Activated naive CD8-positive, alpha-beta T cell treated with anti-CD3 and anti-CD28 coated beads, Interleukin-2, amount 50 U/mL, for 16 hours (primary cell): Measurements from ENCODE around the gene CNNM1.

Experiments
- DNase-seq: peaks from one replicate; pipeline ENCODE4 v3.0.0-alpha.2; 2020; ENCODE audit warnings: low read depth, low spot score

Gene CNNM1

DNA sequence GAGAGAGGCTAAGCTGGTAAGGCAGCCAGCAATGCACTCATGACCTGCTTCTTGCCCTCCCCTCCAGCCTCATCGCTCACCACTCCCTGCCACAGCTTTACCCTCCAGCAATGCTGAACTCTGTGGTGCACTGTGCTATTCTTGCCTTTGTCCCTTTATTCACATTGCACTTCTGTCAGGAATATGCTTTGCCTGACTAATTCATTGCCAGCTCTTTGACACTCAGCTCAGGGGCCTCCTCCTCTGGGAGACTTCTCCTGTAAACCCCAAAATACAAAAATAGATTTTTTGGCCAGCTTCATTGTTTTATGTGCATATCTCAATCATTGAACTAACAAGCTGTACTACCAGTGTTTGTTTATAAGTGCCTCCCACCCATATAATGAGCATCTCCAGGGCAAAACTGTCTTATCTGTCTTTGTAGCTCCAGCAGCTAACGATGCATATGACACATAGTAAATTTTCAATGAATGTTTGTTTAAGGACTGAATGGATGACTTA, 8.2 kb downstream of the CNNM1 start:
- no peak for DNase-seq

DNA sequence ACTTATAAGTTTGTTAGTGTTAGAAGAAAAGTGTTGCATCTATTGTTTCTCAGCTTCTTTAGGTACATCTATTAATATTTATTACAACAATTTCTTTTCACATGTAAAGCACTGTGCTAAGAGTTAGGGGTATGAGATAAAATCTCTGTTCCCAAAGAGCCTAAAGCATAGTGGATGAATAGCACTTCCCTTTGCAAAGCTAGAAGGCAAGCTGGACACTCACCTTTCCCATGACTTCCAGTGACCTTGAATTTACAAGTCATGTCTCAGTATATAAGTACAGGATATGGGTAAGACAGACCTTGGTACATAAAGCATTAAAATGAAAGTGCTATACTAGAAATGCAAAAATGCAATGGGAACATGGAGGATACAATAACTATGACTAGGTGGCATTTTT, 8.7 kb downstream of the CNNM1 start:
- no peak for DNase-seq

DNA sequence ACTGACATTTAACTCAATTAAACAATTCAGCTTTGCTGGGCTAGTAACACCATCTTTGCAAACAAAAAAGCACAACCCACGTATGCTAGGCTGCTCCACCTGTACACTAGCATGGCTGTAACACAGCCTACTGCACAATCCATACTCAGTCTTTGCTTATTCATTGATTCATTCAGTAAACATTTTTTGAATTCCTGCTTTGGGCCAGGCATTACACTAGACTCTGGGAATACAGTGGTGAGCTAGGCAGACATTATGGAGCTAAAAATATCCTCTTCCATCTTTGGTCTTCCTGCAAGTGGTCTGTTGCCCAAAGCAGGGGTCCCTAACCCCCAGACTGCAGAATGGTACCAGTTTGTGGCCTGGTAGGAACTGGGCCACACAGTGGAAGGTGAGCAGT, 9.9 kb downstream of the CNNM1 start:
- DNase-seq = no peak

DNA sequence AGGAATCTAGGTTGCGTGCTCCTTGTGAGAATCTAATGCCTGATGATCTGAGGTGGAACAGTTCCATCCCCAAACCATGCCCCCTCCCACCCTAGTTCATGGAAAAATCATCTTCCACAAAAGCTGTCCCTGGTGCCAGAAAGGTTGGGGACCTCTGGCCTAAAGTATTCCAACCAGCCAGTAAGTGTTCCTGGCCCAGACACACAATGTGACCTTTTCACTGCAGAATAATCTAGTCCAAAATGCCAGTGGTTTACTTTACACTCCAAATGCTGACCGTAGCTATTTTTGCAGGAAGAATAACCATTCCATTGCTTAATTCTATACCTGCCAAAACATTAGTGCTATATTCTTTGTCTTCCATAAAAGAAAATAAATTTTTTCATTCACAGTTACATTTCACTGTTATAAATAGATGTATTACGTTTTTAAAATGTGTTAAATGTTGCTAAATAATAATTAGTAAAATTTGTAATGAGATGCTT, 10.4 kb downstream of the CNNM1 start:
- DNase-seq = no peak

DNA sequence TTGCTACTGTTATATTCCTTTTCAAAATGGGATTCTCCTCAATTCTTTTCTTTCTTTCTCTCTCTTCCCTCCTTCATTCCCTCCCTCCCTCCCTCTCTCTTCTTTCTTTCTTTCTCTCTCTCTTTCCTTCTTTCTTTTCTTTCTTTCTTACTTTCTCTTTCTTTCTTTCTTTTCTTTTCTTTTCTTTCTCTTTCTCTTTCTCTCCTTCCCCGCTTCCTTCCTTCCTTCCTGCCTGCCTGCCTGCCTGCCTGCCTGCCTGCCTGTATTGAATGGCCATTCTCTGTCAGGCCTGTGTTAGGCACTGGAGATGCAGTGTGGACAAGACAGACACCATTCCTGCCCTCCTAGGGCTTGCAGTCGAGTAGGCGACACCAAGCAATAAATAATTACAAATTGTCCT, 11.5 kb downstream of the CNNM1 start:
- no peak for DNase-seq

DNA sequence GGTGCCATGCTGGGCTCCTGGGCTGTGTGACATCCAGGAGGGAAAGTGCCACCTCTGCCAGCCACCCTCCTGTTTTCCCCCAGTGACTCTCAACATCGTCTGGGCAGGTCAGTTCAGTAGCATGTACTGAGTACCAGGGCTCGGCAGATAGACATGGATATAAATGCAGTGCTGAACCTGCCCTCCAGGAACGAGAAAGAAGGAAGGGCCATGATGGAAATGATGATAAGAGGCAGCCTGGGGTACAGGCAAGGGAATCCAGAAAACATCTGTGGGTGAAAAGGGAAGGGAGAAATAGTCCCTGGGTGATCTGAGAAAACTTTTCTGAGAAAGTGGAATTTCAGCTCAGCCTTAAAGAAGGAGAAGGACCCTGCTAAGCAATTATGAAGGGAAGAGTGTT, 12.1 kb downstream of the CNNM1 start:
- DNase-seq = no peak

DNA sequence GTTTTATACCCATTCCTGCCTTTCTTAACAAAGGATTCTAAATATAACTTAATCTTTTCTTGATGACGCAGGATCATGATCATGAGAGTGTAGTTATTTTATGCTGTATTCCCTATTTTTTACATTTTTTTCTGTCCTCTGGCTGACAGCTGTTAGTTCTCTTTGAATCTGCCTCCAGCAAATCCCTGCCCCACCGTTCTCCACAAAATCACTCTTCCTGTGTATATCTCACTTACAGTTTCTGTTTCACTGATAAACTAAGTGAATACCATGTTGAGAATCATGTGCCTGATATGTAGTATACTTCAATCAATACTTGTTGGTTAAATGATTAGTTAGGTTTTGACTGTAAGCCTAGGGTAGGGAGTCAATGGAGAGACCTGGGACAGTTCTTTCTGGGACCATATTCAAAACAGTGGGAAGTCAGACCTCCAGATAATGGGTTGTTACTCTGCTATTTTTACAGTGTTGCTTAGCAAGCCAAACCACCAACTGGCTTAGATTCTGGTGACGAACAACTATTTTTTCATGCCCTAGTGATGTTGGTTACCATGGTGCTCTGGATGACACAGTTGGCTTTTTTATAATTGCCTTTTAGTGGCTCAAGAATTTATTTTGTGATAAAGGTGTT, 12.8 kb downstream of the CNNM1 start:
- DNase-seq = no peak

DNA sequence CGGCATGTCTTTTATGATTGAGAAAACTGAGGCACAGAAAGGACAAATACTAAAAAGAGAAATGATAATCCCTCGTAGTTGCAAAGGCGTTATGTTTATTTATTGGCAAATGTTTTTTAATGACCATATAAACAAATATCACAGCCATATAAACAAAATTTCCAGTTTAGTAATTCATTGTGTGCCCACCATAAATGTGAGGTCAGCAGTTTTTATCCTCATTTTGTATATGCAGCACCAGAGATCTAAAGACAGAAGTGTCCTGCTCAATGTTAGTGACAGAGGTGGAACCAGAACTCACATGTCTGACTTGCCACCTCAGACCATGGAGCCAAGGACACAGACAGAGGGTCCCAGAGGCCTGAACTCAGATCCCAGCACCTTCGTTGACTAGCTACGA, 14.1 kb downstream of the CNNM1 start:
- DNase-seq = no peak

DNA sequence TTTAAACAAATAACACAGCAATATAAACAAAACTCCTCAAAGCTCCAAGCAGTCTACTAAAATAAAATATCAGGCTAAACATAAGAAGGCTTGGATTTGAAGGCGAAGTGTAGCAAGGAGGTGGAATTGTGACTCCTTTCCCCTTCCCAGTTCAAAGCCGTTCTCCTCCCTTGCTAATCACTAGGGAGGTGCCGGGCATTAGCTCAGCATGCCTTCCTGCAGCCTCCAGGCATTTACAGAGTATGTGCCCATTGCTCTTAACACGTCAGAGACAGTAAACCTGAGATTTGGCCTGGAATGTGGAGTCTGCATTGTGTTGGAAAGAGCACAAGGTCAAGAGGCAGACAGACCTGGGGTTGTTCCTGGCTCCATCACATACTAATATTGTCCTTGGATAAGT, 15.6 kb downstream of the CNNM1 start:
- no peak for DNase-seq

DNA sequence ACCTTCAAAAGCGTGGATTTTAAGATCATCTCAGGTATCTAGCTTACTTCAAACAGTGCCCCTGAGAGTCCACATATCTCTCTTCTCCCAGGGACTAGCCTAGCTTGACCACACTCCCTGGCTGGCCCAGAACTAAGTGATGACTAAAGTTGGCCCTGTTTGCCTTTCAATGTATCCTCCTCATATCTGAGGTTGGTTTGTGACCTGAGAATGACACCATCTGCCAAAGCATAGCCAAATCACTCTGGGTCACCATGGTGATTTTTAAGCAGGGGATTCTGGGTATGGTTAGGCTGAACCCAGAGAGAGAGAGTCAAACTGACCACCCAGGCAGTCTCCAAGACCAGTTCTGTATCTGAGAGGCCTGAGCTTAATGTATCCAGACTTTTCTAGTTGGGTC, 16.2 kb downstream of the CNNM1 start:
- DNase-seq = no peak

DNA sequence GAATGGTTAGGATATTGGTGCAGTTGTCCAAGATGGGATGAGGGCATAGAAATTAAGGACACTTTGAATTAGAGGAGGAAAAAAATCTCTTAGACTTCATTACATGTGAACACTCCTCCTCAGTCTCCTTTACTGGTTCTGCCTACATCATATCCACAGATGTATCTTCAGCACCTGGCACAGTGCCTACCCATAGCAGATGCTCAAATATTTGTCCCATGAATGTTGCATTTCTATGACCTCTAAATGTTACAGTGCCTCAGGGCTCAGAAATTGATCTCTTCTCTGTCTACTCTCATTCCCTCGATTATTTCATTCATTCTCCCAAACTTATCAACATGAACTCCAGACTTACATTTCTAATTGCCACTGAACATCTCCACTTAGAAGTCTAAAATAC, 17.1 kb downstream of the CNNM1 start:
- no peak for DNase-seq

DNA sequence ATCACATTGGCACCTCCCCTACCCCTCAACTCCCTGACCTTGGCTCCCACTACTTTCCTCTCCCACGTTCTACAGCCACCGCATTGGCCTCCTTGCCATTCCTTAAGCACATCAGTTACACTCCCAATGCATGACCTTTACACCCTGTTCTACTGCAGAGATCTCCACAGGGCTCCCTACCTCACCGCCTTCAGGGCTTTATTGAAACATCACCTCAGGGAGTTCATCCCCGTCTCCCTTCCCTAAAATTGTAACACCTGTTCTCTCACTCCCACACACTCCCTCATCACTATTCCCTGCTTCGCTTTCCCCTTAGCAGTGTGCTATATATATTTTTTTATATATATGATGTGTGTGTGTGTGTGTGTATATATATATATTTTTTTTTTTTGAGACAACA, 18.5 kb downstream of the CNNM1 start:
- no peak for DNase-seq

DNA sequence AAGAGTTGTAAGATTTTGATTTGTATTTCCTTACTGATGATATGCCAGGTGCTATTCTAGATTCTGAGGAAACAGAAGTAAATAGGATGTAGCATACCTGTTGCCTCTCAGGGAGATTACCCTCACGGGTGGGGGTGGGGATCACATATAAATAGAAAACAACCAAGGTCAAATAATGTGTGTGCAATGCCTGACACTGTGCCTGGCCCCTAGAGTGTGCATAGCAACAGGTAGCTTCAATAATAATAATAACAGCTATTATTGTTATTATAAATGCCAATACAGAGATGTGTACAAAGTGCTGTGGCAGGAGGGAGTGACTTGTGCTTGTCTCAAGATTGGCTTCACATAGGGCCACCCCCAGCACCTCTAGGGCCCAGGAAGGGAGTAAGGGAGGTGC, 24.0 kb downstream of the CNNM1 start:
- no peak for DNase-seq

DNA sequence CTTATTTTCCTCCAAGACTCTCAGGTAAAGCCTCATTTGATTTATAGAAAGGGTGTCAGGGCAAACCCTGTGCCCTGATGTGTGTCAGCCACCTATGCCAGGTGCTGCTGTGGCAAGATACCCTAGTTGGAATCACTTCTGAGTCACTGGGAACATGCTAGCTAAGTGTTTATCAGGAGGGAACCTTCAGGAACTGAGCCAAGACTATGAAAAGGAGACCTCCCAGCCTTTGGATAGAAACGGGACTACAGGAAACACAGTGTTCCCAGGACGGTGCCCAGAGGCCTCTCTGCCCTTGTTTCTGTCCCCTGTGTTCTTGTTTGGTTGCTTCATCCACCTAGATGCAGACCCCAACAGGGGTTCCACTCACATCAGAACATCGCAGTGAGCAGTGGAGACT, 28.5 kb downstream of the CNNM1 start:
- DNase-seq = no peak

DNA sequence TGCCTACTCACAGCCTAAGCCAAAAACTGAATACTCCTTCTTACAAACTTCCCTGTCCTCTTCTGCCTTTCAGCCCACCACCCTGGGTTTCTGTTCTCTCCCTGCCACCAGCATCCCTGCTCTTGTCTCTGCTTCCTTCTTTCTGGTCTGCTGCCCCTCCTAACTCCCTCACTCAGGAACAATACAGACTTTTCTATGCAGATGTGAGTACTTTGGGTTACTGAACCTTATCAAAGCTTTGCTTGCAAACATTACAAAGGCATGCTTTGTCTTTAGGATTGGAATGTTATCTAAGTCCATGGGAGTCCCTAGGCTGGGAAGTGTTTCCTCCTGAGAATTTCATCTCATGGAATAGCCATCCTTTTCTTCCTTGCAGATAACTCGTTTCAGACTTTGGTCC, 28.9 kb downstream of the CNNM1 start:
- DNase-seq = no peak

DNA sequence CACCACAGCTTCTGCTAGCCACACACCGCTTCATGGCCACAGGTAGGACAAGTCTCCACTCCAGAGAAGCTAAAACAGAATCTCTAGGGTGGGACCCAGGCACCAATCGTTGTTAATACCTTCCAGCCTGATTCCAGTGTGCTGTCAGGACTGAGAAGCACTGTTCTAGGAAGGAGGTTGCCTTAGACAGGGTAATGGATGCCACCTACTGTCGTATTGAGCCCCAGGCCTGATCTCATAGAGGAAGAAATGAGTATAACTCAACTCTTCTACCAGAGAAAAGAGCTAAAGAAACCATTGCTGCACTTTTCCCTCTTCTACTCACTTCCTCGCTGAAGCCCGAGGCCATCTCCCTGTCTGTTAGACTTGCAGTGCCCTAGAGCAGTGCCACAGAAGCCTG, 31.8 kb downstream of the CNNM1 start:
- no peak for DNase-seq

DNA sequence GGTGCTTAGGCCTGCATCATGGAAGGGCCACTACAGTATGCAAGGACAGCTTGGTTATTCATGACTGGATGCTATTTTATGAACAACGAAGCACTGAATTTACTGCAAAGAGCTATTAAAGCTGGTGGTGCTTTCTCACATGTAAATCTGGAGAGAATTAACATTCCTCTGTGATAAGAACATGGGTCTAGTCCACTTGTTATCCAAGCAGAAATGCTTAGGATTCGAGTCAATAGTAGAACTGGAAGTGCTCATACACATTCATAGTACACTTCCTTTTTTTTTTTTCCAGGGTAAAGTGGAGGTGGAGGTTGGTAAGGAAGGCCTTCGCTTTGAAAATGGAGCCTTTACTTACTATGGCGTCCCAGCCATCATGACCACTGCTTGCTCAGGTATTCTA, 35.0 kb downstream of the CNNM1 start:
- DNase-seq = no peak

DNA sequence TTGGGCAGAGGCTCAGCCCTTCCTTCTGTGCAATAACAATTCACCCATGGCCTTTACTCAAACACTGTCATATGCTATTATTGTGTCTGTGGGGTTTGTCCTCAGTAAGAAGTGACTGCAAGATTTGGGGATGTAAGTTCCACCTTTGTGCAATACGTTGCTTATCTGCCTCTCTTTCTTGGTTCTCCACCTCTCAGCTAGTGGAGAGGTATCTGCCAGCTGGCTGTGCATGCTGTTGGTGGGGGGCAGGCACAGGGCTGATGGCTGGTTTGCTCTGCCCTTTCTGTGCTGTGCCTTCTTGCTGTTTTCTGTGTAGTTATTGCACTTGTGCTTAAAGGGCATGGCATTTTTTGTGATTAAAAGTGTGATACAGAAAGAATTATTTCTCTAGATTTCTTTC, 36.2 kb downstream of the CNNM1 start:
- DNase-seq = no peak

DNA sequence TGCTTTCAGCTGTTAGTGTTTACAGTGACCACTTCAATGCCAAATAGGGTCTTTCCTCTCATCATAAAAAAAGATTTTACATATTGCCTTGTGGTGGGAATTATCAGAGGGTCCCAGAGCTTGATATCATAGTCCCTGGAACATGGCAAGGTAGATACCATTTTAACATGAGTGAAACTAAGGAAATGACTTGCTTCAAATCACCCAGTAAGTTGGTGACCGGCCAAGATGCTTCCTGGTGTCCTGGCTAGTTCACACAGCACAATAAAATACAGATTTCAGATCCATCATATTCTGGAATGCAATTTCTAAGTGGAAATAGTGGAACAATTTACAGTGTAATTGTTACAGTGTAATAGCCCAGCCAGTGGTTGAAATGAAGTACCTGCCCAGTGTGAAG, 36.6 kb downstream of the CNNM1 start:
- no peak for DNase-seq

DNA sequence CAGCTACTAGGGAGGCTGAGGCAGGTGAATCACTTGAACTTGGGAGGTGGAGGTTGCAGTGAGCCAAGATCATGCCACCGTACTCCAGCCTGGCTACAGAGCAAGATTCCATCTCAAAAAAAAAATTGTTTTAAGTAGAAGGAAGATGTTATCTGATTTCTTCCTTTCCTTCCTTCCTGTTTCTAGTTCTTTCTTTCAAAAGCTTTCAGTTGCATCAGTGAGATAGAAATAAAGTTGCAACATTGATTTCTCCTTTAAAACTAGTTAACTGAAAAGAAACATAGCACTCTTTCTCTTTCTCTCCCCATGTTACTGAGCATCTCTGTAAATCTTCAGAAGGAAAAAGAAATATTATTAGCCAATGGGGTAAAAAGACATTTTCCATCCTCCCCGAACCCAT, 37.5 kb downstream of the CNNM1 start:
- no peak for DNase-seq

DNA sequence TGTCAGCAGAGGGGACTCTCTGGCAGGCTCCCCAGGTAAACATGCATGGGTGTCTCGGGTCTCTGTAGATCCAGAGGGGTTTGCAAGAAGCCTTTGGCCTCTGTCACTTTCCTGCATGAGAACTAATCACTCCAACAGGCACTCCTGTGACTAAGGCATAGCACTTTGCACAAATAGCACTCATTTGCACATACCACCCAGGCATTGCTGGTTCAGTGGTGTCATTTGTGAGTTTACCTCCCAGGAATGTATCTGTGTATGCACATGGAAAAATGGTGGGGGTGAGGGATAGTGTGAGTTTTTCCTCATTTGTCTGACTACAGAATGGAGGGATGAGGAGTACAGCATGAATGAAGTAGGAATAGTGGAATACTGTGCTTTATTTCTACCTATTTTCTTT, 39.5 kb downstream of the CNNM1 start:
- no peak for DNase-seq

DNA sequence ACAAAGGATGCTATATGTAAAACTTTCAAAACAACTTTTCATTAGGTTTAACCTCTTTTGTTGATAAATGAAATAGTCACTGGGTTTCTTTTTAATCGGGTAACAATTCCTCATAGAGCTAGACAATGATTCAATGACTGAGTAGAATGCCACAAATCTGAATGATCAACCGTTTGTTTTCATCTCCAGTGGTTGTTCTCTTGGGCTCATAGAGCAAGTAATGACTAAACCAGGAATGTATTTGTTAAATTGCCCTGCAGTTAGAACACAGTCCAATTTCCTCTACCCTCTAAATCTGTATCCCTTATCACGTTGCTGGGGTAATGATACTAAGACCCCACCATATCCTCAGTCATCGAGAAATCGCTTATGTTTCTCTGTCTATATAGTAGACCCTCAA, 40.0 kb downstream of the CNNM1 start:
- no peak for DNase-seq

DNA sequence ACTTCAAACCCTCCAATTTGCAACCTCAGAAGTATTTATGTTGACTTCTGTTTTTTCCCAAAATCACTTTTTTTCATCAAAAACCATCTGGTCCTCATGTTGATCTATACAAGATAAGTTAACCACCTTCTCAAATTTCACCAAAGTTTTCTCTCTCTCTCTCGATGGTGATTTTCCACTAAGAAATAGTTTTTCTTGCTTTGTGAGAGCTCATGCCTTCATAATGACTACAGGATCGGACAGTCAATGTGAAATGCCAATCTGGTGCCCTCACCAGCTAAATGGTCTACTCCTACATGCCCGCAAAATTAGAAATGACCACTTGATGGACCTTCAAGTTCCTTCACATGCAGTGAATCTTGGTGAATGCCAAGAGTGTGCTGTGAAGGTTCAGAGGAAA, 40.4 kb downstream of the CNNM1 start:
- DNase-seq = no peak

DNA sequence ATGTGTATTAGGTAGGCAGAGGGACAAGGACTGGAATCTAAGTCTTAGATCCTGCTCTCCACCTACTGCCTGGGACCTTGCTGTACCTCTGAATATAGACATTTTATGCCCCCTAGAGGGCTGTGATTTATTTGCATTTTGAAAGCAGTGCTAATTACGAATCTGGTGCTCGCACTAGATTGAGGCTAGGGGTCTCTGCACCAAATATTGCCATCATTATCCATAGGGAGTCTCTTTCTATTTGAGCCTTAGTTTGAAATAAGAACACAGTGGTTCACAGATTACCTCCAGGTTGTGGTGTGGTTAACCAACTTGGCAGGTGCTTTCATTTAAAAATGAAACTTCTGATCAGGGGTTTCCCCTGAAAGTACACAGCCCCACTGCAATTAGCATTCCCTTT, 41.8 kb downstream of the CNNM1 start:
- DNase-seq = no peak
